ENCODE measurements around the gene THOC6.
A peak's percentile ranks its signal among the peaks of the same experiment; 100 is the strongest.

Gene THOC6

GRCh38 chr16:2985893-2986355 is 37.9 kb upstream of the THOC6 start:
- H3K36me3 Mint-ChIP-seq: peaks cover 11% of the 10 kb centered on the region
- H3K9me3 Mint-ChIP-seq: no peaks in the 10 kb centered on the region
- H3K4me3 Mint-ChIP-seq: no peak overlapping the region
- H3K27ac Mint-ChIP-seq: no peak overlapping the region
- ATAC-seq (no peak), DNase-seq (ENCODE audit: low spot score in 2 of 2) (no peak)
- H3K4me1 Mint-ChIP-seq: peaks cover 22% of the 10 kb centered on the region

GRCh38 chr16:2986623-2987188 is 37.1 kb upstream of the THOC6 start:
- no peak for ATAC-seq
- Mint-ChIP-seq H3K9me3 (no peaks in the 10 kb centered on the region), H3K4me1 (peaks cover 14% of the 10 kb centered on the region), H3K27ac (no peak overlapping the region), H3K36me3 (peaks cover 3% of the 10 kb centered on the region), H3K4me3 (no peak overlapping the region)
- no peak for DNase-seq (ENCODE audit: low spot score in 2 of 2)

- peaks cover 11% of the 10 kb centered on the region for H3K4me1 Mint-ChIP-seq
- H3K4me3 Mint-ChIP-seq: no peak overlapping the region
- H3K36me3 Mint-ChIP-seq: no peaks in the 10 kb centered on the region
- no peak for DNase-seq (ENCODE audit: low spot score in 2 of 2)
- no peak for ATAC-seq
- no peaks in the 10 kb centered on the region for H3K9me3 Mint-ChIP-seq
- no peak overlapping the region for H3K27ac Mint-ChIP-seq
These were observed 36.5 kb upstream of the THOC6 start for GRCh38 chr16:2987286-2987685.

DNA sequence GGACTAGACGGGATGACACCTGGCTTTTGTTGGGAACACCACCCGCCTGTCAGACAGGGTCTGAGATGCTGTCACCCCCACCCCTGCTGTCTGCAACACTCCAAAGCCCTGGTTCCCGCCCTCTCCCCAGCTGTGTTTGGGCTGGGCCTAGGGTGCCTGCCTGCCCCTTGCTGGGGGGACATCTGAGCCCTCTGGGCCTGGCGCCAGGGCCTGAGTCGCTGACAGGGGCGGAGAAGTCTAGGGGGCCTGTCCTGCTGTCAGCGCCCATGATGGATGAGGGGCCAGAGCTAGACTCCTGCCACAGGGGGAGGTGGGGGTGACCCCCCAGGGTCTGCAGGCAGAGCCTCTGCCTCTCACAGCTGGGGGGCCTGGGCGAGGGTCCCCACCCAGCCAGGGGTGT is 36.0 kb upstream of the THOC6 start:
- no peak for ATAC-seq
- Mint-ChIP-seq H3K4me3 (no peak overlapping the region), H3K27ac (no peak overlapping the region), H3K9me3 (no peaks in the 10 kb centered on the region), H3K36me3 (no peaks in the 10 kb centered on the region), H3K4me1 (peaks cover 11% of the 10 kb centered on the region)
- no peak for DNase-seq (ENCODE audit: low spot score in 2 of 2)

GRCh38 chr16:2988590-2989099 is 35.2 kb upstream of the THOC6 start:
- H3K4me1 Mint-ChIP-seq: peaks cover 10% of the 10 kb centered on the region
- H3K36me3 Mint-ChIP-seq: no peaks in the 10 kb centered on the region
- no peaks in the 10 kb centered on the region for H3K9me3 Mint-ChIP-seq
- H3K27ac Mint-ChIP-seq: no peak overlapping the region
- H3K4me3 Mint-ChIP-seq: no peak overlapping the region
- DNase-seq (ENCODE audit: low spot score in 2 of 2): no peak
- no peak for ATAC-seq

DNA sequence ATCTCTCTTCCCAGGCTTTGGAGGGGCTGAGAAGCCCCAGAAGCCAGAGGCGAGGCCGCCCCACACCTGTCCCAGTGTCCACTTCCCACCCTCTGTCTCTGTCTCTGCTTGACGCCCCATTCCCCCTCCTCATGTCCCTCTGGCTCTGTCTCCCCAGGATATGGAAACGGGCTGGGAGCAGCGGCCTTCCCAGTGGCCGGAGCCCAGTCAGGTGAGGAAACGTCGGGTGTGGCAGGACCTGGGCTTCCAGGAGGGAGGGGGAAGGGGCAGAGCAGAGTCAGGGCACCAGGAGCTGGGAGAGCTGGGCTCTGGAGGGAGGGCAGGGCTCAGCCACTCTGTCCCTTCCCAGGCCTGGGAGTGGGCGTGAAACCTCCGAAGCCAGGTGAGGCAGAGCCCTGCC is 32.9 kb upstream of the THOC6 start:
- H3K36me3 Mint-ChIP-seq: no peaks in the 10 kb centered on the region
- ATAC-seq (no peak), DNase-seq (ENCODE audit: low spot score in 2 of 2) (no peak)
- peaks cover 6% of the 10 kb centered on the region for H3K4me1 Mint-ChIP-seq
- H3K27ac Mint-ChIP-seq: no peak overlapping the region
- no peak overlapping the region for H3K4me3 Mint-ChIP-seq
- H3K9me3 Mint-ChIP-seq: no peaks in the 10 kb centered on the region

DNA sequence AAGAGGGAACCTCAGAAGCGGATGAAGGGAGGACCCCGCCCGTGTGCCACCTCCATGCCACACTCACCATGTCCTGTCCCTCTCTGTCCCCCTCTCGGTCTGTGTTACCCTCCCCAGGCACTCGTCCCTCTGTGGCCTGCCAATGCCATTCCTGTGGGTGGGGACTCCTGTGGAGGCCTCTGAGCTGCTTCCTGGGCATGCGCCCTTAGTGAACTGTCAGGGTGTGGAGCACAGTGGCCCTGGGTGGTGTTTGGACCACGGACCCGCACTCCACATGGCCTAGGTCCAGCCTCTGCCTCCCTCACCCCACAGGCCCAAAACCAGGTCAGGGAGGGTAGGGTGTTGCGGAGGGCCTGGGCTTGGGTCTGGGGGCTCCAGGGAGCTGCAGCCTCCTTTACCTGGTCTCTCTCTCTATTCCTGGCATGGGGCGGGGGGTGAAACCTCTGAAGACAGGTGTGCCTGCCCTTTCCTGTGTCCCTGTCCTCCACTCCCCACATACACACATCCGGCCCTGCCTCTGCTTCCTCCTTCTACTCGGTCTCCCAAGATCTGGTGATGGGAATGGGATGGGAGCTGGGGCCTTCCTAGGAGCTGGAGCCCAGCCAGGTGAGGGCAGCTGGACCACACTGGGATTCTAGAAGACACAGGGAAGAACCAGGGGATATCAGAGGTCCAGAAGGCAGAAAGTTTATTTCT is 32.1 kb upstream of the THOC6 start:
- ATAC-seq (no peak), DNase-seq (ENCODE audit: low spot score in 2 of 2) (no peak)
- Mint-ChIP-seq H3K9me3 (no peaks in the 10 kb centered on the region), H3K27ac (no peak overlapping the region), H3K36me3 (no peaks in the 10 kb centered on the region), H3K4me1 (peaks cover 1% of the 10 kb centered on the region), H3K4me3 (no peak overlapping the region)

DNA sequence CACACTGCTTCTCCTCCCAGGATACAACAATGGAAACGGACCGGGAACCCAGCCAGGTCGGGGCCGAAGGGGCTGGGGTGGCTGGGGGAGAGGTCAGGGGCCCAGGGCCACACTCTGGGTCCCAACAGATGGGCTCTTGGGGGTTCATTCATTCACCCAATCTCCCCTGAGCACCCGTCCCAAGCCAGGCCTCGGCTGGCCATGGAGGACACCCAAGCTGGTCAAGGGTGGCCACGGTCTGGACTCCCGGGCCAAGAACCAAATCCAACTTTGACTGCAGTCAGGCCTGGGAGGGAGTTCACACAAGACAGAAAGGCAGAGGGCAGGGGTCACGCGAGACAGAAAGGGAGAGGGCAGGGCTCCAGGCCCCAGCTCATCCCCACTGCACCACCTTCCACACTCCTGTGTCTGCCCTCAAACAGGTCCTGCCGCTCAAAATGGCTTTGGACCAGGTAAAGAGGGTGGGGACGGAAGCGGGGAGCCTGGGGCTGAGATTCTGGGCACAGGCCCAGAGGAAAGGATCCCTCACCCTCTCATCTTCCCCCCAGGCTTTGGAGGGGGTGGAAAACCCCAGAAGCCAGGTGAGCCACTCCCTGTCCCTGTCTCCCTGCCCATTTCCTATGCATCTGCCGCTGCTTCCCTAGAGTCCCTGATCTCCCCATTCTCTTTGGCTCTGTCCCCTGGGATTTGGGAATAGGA is 31.3 kb upstream of the THOC6 start:
- Mint-ChIP-seq H3K4me3 (no peak overlapping the region), H3K9me3 (no peaks in the 10 kb centered on the region), H3K27ac (no peak overlapping the region), H3K4me1 (no peaks in the 10 kb centered on the region), H3K36me3 (no peaks in the 10 kb centered on the region)
- no peak for DNase-seq (ENCODE audit: low spot score in 2 of 2)
- no peak for ATAC-seq

- H3K36me3 Mint-ChIP-seq: no peaks in the 10 kb centered on the region
- no peak overlapping the region for H3K27ac Mint-ChIP-seq
- H3K9me3 Mint-ChIP-seq: no peaks in the 10 kb centered on the region
- no peak overlapping the region for H3K4me3 Mint-ChIP-seq
- DNase-seq (ENCODE audit: low spot score in 2 of 2): no peak
- no peak for ATAC-seq
- no peaks in the 10 kb centered on the region for H3K4me1 Mint-ChIP-seq
These were observed 27.5 kb upstream of the THOC6 start for GRCh38 chr16:2996298-2996697.

DNA sequence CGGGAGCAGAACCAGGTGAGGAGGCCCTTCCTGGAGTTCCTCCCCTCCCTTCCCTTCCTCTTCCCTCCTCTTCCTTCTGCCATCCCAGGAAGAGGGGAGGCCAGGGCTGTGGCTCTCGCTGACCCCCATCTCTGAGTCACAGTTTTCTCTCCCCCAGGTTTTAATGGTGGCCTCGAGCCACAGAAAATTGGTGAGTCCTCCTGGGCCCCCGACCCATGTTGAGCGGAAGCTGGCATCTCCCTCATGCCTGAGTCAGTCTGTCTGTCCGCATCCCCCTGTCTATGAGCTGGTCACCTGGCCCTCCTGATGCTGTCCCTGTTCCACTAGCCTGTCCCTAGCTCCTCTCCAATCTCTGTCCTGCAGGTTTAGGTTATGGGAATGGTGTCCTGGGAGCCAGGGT is 23.9 kb upstream of the THOC6 start:
- no peak overlapping the region for H3K4me3 Mint-ChIP-seq
- no peaks in the 10 kb centered on the region for H3K4me1 Mint-ChIP-seq
- DNase-seq (ENCODE audit: low spot score in 2 of 2) (no peak), ATAC-seq (no peak)
- no peak overlapping the region for H3K27ac Mint-ChIP-seq
- H3K36me3 Mint-ChIP-seq: peaks cover 6% of the 10 kb centered on the region
- H3K9me3 Mint-ChIP-seq: no peaks in the 10 kb centered on the region

DNA sequence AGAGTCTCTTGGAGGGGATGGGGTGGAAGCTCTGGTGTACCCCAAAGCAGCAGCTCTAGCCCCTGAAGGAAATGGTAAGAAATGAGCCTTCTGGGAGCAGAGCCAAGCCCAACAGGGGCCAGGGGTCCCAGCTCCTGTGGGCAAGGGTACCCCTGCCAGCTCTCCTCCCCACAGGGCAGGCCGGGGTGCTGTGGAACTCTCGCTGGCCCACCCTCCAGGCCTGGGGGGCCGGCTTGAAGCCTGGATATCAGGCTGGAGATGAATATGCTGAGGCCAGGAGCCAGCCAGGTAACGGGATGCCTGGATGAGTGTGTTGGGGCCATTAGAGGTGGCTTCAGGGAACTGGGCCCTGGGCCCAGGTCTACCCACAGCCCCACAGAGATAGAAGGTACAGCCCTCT is 23.3 kb upstream of the THOC6 start:
- ATAC-seq (no peak), DNase-seq (ENCODE audit: low spot score in 2 of 2) (no peak)
- Mint-ChIP-seq H3K4me1 (no peaks in the 10 kb centered on the region), H3K4me3 (no peak overlapping the region), H3K27ac (no peak overlapping the region), H3K9me3 (no peaks in the 10 kb centered on the region), H3K36me3 (peaks cover 6% of the 10 kb centered on the region)

DNA sequence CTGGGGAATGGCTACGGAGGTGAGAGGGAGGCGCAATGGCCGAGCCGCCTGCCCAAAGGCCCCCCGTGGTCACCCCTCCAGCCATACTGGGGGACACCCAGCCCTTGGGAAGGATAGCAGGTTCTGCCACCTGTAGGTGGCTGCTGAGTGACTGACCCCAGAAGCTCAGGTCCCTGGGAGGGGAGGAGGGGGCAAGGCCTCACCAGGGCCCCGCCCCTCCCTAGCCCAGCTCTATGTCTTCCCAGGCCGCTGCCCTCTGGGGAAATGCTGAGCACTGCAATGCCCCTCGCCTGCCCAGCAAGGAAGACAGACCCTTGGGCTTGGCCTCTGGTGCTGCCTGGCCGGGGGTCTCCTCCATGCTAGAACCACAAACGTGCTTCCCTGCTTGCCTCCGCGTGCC is 22.5 kb upstream of the THOC6 start:
- no peaks in the 10 kb centered on the region for H3K4me1 Mint-ChIP-seq
- no peak for DNase-seq (ENCODE audit: low spot score in 2 of 2)
- H3K27ac Mint-ChIP-seq: no peak overlapping the region
- ATAC-seq: no peak
- no peaks in the 10 kb centered on the region for H3K9me3 Mint-ChIP-seq
- H3K4me3 Mint-ChIP-seq: no peak overlapping the region
- H3K36me3 Mint-ChIP-seq: peaks cover 6% of the 10 kb centered on the region

GRCh38 chr16:3003582-3004270 is 20.1 kb upstream of the THOC6 start:
- H3K27ac Mint-ChIP-seq: peak overlapping the region; percentile 34
- no peaks in the 10 kb centered on the region for H3K9me3 Mint-ChIP-seq

DNA sequence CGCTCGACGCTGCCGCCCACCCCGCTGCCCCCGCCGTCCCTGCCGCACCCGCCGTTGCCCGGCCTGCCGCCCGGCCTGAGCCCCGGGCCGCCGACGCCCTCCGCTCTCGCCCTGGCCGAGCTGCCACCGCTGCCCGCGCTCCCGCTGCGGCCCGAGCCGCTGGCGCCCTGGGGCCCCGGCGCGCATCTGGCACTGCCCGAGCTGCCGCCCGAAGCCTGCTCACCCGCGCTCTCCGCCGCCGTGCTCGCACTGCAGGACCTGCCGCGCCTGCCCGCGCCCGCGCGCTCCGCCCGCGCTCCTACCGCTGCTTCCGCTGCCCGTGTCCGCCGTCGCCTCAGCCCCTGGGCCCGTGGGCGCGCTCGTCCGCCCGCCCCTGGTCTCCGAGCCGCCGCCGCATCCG is 19.5 kb upstream of the THOC6 start:
- Mint-ChIP-seq H3K27ac (no peak overlapping the region), H3K36me3 (peaks cover 6% of the 10 kb centered on the region), H3K9me3 (no peaks in the 10 kb centered on the region), H3K4me3 (peak overlapping the region; percentile 60), H3K4me1 (peaks cover 23% of the 10 kb centered on the region)
- DNase-seq (ENCODE audit: low spot score in 2 of 2) (no peak), ATAC-seq (peak; percentile 47)

More at GRCh38 chr16:3003582-3004270, 20.1 kb upstream of the THOC6 start:
- ATAC-seq (peak; percentile 98), DNase-seq (ENCODE audit: low spot score in 2 of 2) (peak; percentile 87 to 97)
- Mint-ChIP-seq H3K4me3 (peak overlapping the region; percentile 56), H3K36me3 (peaks cover 6% of the 10 kb centered on the region), H3K4me1 (peaks cover 23% of the 10 kb centered on the region)

GRCh38 chr16:3004781-3005284 is 19.0 kb upstream of the THOC6 start:
- H3K4me3 Mint-ChIP-seq: peak overlapping the region; percentile 60

More at GRCh38 chr16:3004781-3005284, 19.0 kb upstream of the THOC6 start:
- peaks cover 6% of the 10 kb centered on the region for H3K36me3 Mint-ChIP-seq
- H3K9me3 Mint-ChIP-seq: no peaks in the 10 kb centered on the region
- no peak overlapping the region for H3K27ac Mint-ChIP-seq
- DNase-seq (ENCODE audit: low spot score in 2 of 2) (no peak), ATAC-seq (no peak)
- peaks cover 23% of the 10 kb centered on the region for H3K4me1 Mint-ChIP-seq
